HEK293T (cell line): ENCODE measurements around the gene DNAH7.

Experiments used
- PKNOX1 ChIP-seq: fragments of 450-650 bp; IDR thresholded peaks from 2 replicates; pipeline ENCODE4 v1.6.1; 2016
- SP1 ChIP-seq: fragments of 450-650 bp; IDR thresholded peaks from 2 replicates; pipeline ENCODE4 v1.6.1; 2017

- TF ChIP-seq SP1 (no peak), PKNOX1 (no peak)
These were observed 289.1 kb downstream of the DNAH7 start for GRCh38 chr2:195779491-195779890.
